HG02571 (cell line): ENCODE measurements around the gene PRPF6.
"Not testable (repeated sequence)": the region's sequence is repeated elsewhere in the genome, so short reads cannot be mapped to it uniquely, and the experiment has no call there.

Source experiments
- ATAC-seq: cut with Tn5 transposase; IDR thresholded peaks from one replicate; pipeline ENCODE4 v1.9.1; 2021; ENCODE audit warnings: mild to moderate bottlenecking, moderate library complexity; ENCODE audit not compliant: unreplicated experiment

PRPF6 gene

DNA sequence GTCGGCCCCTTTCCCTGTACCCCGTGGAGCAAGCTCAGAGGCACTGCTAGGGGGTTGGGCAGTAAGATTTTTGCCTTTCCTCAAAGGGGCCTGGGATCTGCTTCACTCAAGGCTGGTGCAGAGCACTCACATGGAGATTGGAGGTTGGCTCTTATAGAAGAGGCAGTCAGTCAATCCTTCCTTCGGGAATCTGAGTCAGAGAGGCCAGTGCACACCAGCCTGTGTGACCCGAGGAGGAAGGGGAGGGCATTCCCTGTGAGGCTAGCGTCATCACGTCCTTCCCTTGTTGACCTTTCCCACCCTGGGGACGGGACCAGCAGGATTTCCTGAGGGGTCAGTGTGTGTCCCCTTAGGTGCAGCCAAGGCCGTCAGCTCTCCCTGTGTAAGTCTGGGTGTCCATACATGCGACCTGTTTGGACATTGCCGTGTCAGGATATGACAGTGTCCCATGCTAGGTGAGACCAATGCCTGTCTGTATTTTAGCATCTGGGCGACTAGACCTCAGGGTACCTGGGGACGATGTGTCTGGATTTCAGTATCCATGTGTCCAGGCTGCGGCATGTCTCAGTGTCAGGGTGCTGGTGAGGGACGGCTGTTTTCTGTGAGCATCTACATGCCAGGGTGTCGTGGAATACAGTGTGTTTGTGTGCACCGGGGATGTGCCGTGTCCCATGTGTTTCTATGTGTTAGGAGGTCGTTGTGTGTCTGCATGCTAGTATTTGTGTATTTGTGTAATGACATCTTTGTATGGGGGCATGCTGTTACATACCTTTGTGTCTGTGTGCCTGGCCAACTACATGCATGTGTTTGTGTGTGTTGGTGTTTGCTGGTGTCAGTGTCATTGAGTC lies 8.4 kb upstream of the PRPF6 start:
- ATAC-seq: no peak

- no peak for ATAC-seq
Measured at GRCh38 chr20:63973160-63973479, 7.8 kb upstream of the PRPF6 start.

- no peak for ATAC-seq
Measured at GRCh38 chr20:63973636-63974401, 7.1 kb upstream of the PRPF6 start.

- no peak for ATAC-seq
Measured at GRCh38 chr20:63974402-63975200, 6.3 kb upstream of the PRPF6 start.

- not testable (repeated sequence) for ATAC-seq
Measured at GRCh38 chr20:63976511-63976910, 4.4 kb upstream of the PRPF6 start.

DNA sequence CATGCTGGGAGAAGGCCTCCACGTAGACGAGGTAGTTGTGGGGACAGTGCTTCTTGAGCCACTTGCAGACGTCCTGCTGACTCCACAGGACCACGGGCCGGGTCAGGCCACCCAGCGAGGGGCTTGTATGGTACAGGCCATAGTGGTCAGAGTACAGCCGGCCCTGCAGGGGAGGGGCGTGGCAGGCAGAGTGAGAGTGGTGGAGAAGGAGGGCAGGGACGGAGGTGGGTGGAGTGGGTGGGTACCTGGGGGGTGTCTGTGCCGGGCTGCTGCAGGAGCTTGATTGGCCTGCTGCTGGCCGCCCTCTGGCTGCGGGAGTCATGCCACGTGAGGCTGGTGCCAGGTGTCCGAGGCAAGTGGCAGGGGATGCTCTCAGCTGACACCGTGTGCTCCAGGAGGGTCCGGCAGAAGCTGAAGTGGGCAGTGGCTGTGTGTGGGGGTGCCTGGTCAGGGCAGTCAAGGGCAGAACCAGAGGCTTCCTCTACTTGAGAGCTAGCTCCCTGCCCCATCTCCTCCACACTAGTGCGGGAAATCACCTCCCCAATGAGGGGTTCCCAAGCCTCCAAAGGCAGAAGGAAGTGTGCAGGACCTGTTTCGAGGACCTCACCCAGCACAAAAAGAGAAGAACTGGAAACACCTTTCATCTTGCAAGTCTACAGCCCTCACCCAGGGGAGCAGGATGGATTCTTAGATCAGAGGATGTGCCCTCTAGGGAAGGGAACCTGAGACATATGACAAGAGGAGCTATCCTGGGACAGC lies 3.8 kb upstream of the PRPF6 start:
- ATAC-seq: no peak

GRCh38 chr20:63977739-63978276 lies 3.1 kb upstream of the PRPF6 start:
- no peak for ATAC-seq

DNA sequence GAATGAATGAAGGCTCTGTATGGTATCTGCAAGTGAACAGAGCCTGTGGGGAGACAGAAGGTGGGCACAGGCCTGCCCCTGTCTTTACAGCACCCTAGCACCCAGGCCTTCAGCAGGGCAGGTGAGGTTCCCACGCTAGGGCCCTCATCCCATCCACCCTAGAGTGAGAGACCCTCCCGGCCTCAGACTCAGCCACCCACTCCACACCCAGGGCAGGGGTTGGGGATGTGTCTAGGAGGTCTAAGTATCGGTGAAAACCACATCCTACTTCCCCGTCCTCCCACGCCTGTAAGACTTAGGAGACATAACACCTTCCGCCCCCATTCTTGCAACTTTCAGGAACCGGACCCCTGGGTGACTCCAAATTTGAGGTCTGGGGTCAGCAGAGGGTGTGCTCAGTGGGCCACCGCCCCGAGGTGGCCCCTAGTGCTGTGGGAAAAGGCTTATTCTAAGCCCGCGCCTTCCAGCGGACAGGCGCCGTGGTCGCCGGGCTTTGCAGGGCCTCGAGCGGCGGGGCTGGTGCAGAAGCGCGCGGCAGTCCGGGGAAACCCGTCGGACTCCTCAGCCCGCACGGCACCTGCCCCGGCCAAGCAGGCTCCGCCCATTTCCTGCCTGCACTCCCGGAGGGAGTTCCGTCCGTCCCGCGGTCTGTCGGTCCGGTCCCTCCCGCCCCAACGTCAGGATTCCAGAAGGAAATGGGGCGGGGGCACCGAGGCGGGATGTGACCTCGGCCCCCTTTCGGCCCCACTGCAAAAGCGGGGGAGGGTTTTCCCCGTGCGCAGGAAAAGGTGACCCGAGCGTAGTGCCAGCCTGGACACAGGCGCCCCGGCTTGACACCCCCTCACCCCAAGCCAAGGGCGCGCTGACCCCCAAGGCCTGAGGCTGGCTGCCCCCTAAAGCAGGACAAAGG lies 2.4 kb upstream of the PRPF6 start:
- ATAC-seq: peak; percentile 33

- no peak for ATAC-seq
Measured at GRCh38 chr20:63979229-63979556, 1.7 kb upstream of the PRPF6 start.

DNA sequence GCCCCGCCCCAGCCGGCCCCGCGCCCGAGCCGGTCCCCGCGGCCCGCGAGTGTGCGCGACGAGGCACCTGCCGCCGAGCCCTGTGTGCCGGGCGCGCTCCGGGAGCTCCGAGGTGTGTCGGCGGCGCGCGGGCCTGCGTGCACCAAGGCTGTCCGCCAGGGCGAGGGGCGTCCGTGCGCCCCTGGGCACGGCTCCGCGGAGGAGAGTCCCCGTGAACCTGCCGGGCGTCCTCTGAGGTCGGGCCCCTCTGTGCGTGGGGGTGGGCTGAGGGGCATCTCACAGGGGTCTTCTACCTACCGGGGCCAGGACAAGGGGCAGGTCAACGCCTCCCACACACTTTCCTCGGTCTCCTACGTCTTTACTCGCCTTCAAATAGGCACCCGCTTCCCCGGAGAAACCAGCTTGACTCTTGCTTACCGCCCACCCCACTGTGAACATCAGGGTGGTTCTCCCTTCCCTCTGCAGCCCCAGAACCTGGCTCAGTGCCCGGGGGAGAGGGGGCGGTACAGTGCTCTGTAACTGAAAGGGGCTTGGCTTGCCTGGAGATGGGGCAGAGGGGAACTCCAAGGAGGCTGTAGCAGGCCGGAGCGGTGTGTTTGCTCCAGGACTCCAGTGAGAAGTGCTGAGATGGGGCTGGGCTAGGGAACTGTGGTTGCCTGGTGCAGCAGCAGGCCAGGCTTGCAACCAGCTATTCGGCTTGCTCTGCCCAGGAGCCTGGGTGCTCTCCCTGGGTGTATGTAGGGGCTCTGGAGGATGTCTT lies 1.2 kb upstream of the PRPF6 start, which contains the start of gene SAMD10:
TSS of gene SAMD10 (minus strand) at position 86 of the 760 bp plus-strand sequence. CDS start 175 bp downstream, outside the sequence.
- ATAC-seq: peak; percentile 37

- ATAC-seq: peak; percentile 2
Measured at GRCh38 chr20:63980317-63980805, 571 bp upstream of the PRPF6 start.

DNA sequence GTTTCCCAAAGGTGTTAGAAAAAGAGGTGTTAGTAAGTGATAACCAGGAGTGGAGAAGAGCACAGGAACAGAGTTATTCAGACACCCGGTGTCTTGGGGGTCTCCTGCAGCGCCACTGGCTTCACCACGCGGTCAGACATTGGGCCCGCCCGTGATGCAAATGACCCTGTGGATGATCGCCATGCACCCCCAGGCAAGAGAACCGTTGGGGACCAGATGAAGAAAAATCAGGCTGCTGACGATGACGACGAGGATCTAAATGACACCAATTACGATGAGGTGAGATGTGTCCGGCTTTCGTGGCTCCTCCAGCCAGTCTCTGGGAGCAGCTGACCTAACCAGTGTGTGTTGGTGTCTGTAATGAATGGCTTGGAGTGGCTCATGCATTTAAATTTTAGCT lies 2.0 kb downstream of the PRPF6 start:
- no peak for ATAC-seq

GRCh38 chr20:64000906-64001305 lies 20.0 kb downstream of the PRPF6 start:
- no peak for ATAC-seq

DNA sequence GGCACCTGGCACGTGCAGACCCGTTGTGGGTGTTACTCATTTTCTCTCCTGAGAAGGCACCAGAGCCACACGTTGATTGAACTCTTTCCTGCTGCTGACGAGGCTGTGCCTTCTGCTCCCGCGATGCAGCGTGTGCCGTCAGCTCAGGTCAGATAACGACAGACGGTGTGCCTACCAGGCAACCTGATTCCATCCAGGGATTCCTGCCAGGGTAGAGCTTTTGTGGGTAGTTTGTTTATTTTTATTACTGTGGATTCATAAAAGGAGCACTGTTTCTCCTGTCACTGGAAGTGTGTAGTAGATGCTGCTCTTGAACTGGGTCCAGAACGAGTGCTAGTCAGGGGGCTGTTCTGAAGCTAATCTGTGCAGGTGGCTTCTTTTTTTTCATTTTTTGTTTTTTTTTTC lies 20.7 kb downstream of the PRPF6 start:
- ATAC-seq: no peak

- no peak for ATAC-seq
Measured at GRCh38 chr20:64003960-64004725, 23.2 kb downstream of the PRPF6 start.

DNA sequence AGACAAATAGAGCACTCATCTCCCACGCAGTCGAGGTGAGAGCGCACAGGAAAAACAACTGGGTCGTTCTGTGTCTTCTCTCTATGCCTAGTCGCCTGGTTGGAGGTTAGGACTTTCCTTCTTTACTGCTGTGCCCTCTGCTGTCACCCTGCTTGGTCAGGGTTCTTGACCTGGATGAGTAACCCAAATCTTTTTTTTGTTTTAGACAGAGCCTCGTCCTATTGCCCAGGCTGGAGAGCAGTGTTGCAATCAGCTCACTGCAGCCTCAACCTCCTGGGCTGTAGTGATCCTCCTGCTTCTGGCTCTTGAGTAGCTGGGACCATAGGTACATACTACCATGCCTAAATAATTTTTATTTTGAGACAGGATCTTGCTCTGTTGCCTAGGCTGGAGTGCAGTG lies 24.5 kb downstream of the PRPF6 start:
- no peak for ATAC-seq

DNA sequence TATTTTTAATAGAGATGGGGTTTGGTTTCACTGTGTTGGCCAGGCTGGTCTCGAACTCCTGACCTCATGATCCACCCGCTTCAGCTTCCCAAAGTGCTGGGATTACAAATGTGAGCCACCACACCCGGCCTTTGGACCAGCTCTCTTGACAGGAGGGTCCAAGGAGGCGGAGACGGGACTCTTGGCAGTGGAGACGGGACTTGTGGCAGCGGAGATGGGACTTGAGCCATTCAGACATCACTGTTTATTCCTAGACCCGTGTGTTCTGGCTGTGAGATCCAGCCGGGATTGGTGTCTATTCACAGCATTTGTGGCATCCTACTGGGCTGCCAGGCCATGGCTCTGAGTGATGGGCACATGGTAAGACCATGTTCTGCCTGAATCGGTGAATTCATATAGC lies 25.6 kb downstream of the PRPF6 start:
- no peak for ATAC-seq

GRCh38 chr20:64006902-64007301 lies 26.0 kb downstream of the PRPF6 start:
- ATAC-seq: no peak
